Measurements from ENCODE around the gene ZFYVE26. TPM values are rescaled to one million over a fixed set of nuclear protein-coding genes. Genes with fewer than 3 reads are reported as not detected.
A peak's percentile ranks its signal among the peaks of the same experiment; 100 is the strongest.
"Not testable (repeated sequence)": the region's sequence is repeated elsewhere in the genome, so short reads cannot be mapped to it uniquely, and the experiment has no call there.

The ZFYVE26 gene
- polyA plus RNA-seq, 5 donors = 11.0 to 19.3 (median 16.4) TPM

- no peak for DNase-seq
These were observed 59.2 kb downstream of the ZFYVE26 start for GRCh38 chr14:67757175-67757574.

- DNase-seq = no peak
These were observed 59.9 kb downstream of the ZFYVE26 start for GRCh38 chr14:67756496-67756895.

- no peak for DNase-seq
These were observed 66.9 kb downstream of the ZFYVE26 start for GRCh38 chr14:67749341-67750084.

GRCh38 chr14:67748312-67748711 lies 68.1 kb downstream of the ZFYVE26 start:
- no peak for DNase-seq

- no peak for DNase-seq
These were observed 69.5 kb downstream of the ZFYVE26 start for GRCh38 chr14:67746927-67747326.

GRCh38 chr14:67744046-67744445 lies 72.3 kb downstream of the ZFYVE26 start:
- no peak for DNase-seq

- no peak for DNase-seq
These were observed 77.5 kb downstream of the ZFYVE26 start for GRCh38 chr14:67738740-67739504.

GRCh38 chr14:67736771-67737170 lies 79.6 kb downstream of the ZFYVE26 start:
- no peak for DNase-seq

GRCh38 chr14:67735336-67736147 lies 80.8 kb downstream of the ZFYVE26 start:
- no peak for DNase-seq

- DNase-seq = no peak
These were observed 81.7 kb downstream of the ZFYVE26 start for GRCh38 chr14:67734675-67735074.

GRCh38 chr14:67733616-67734015 lies 82.8 kb downstream of the ZFYVE26 start:
- DNase-seq = no peak

- DNase-seq = peak; percentile 53 to 54
These were observed 87.1 kb downstream of the ZFYVE26 start for GRCh38 chr14:67729072-67729885.

- DNase-seq = no peak
These were observed 88.1 kb downstream of the ZFYVE26 start for GRCh38 chr14:67728258-67728657.

GRCh38 chr14:67727361-67727760 lies 89.0 kb downstream of the ZFYVE26 start:
- DNase-seq = no peak

- DNase-seq = no peak
These were observed 91.2 kb downstream of the ZFYVE26 start for GRCh38 chr14:67725171-67725570.

GRCh38 chr14:67722293-67722692 lies 94.1 kb downstream of the ZFYVE26 start:
- DNase-seq = peak; percentile 27 to 30

- no peak for DNase-seq
These were observed 94.5 kb downstream of the ZFYVE26 start for GRCh38 chr14:67721875-67722274.

- no peak for DNase-seq
These were observed 96.5 kb downstream of the ZFYVE26 start for GRCh38 chr14:67719866-67720265.

- DNase-seq = not testable (repeated sequence)
These were observed 97.0 kb downstream of the ZFYVE26 start for GRCh38 chr14:67719385-67719784.

GRCh38 chr14:67718265-67718664 lies 98.1 kb downstream of the ZFYVE26 start:
- no peak for DNase-seq

- no peak for DNase-seq
These were observed 99.3 kb downstream of the ZFYVE26 start for GRCh38 chr14:67717048-67717447.
